SK-N-SH (cell line): ENCODE results near the gene PTPN14. TPM values are rescaled to one million over a fixed set of nuclear protein-coding genes. Genes with fewer than 3 reads are reported as not detected.
A peak's percentile ranks its signal among the peaks of the same experiment; 100 is the strongest.

Experiments used
- CTCF ChIA-PET: fragments of 300-600, 350-600 bp; formaldehyde crosslinking; extraction: SDS; loops from one replicate; lab custom pipeline; 2021; lab: Yijun Ruan, JAX
- POLR2A ChIA-PET: fragments of 350-600 bp; sonication (Branson Sonifier 250); formaldehyde crosslinking; extraction: SDS; loops from one replicate; lab custom pipeline; 2020; ENCODE audit warnings: antibody characterized with exemption, inconsistent platforms; lab: Yijun Ruan, JAX
- DNase-seq: peaks from one replicate; pipeline ENCODE4 v3.0.0; 2012
- H2AFZ ChIP-seq: fragments of 200-600 bp; sonication (generic); 2 replicates; pipeline ENCODE4 v1.8.1; 2016; ENCODE audit warnings: antibody characterized with exemption, mild to moderate bottlenecking, low read depth
- H3F3A ChIP-seq: fragments of 200-600 bp; sonication (generic); replicated peaks from 2 replicates; pipeline ENCODE3; 2016; ENCODE audit warnings: antibody characterized with exemption, mild to moderate bottlenecking; ENCODE audit not compliant: insufficient read depth
- H3K27ac ChIP-seq, 2 experiments: fragments of 200-500 bp in 1 of 2; fragments of 200-600 bp in 1 of 2; sonication (Bioruptor generic) in 1 of 2; sonication (generic), shearing (Covaris generic) in 1 of 2; 2 replicates each; pipeline versions ENCODE4 v1.5.1 to v1.6.1; 2014 to 2016; ENCODE audit warnings: low read depth in 2 of 2, inconsistent platforms in 1 of 2, low read length in 1 of 2, mild to moderate bottlenecking in 1 of 2, mixed read lengths in 1 of 2
- H3K27me3 ChIP-seq: fragments of 200-600 bp; sonication (generic), shearing (Covaris generic); 2 replicates; pipeline ENCODE4 v1.6.1; 2016; ENCODE audit warnings: mixed run types; ENCODE audit not compliant: insufficient read depth
- H3K36me3 ChIP-seq, 2 experiments: fragments of 200-500 bp in 1 of 2; fragments of 200-600 bp in 1 of 2; sonication (Bioruptor generic) in 1 of 2; sonication (generic) in 1 of 2; replicated peaks in 1 of 2; 2 replicates each; pipeline versions ENCODE3 to v1.5.1; 2014 to 2016; ENCODE audit warnings: low read length in 1 of 2, mild to moderate bottlenecking in 1 of 2; ENCODE audit not compliant: insufficient read depth in 2 of 2, control insufficient read depth in 1 of 2
- H3K4me1 ChIP-seq, 2 experiments: fragments of 200-500 bp in 1 of 2; fragments of 200-600 bp in 1 of 2; sonication (Bioruptor generic) in 1 of 2; sonication (generic), shearing (Covaris generic) in 1 of 2; 2 replicates each; pipeline versions ENCODE4 v1.5.1 to v1.6.1; 2014 to 2016; ENCODE audit warnings: low read depth in 1 of 2, low read length in 1 of 2, mixed run types in 1 of 2; ENCODE audit not compliant: insufficient read depth in 2 of 2, control insufficient read depth in 1 of 2
- H3K4me2 ChIP-seq: fragments of 200-600 bp; sonication (generic), shearing (Covaris generic); 2 replicates; pipeline ENCODE4 v1.6.1; 2017; ENCODE audit warnings: mixed run types
- H3K4me3 ChIP-seq, 2 experiments: fragments of 200-500 bp in 1 of 2; fragments of 200-600 bp in 1 of 2; sonication (Bioruptor generic) in 1 of 2; sonication (generic), shearing (Covaris generic) in 1 of 2; 2 replicates each; pipeline versions ENCODE4 v1.5.1 to v1.8.1; 2014 to 2016; ENCODE audit warnings: low read depth in 2 of 2, inconsistent platforms in 1 of 2, low read length in 1 of 2, mild to moderate bottlenecking in 1 of 2, mixed read lengths in 1 of 2, moderate library complexity in 1 of 2
- H3K79me2 ChIP-seq: fragments of 200-600 bp; sonication (generic); 2 replicates; pipeline ENCODE4 v1.8.1; 2017; ENCODE audit warnings: mild to moderate bottlenecking; ENCODE audit not compliant: insufficient read depth
- H3K9ac ChIP-seq: fragments of 200-600 bp; sonication (generic); 2 replicates; pipeline ENCODE4 v1.6.1; 2017; ENCODE audit warnings: mixed run types
- H3K9me2 ChIP-seq: fragments of 200-600 bp; sonication (generic); 2 replicates; pipeline ENCODE4 v1.6.1; 2017; ENCODE audit warnings: mixed run types
- H3K9me3 ChIP-seq: fragments of 200-600 bp; sonication (generic); 2 replicates; pipeline ENCODE4 v1.6.1; 2017; ENCODE audit warnings: mixed run types, mild to moderate bottlenecking, moderate library complexity
- H4K20me1 ChIP-seq: fragments of 200-600 bp; sonication (generic); 2 replicates; pipeline ENCODE4 v1.6.1; 2017; ENCODE audit warnings: mild to moderate bottlenecking, mixed run types; ENCODE audit not compliant: insufficient read depth
- EZH2phosphoT487 ChIP-seq: fragments of 200-600 bp; sonication (generic); IDR thresholded peaks from 2 replicates; pipeline ENCODE4 v1.6.1; 2017; ENCODE audit warnings: low read depth, mixed run types, mild to moderate bottlenecking, antibody characterized with exemption, moderate library complexity, borderline replicate concordance
- FOXJ3 ChIP-seq: sonication (generic); formaldehyde crosslinking; IDR thresholded peaks from 2 replicates; pipeline ENCODE4 v1.5.1; 2020; ENCODE audit warnings: mild to moderate bottlenecking, missing genetic modification reagents
- MXI1 ChIP-seq: IDR thresholded peaks from 2 replicates; pipeline ENCODE4 v1.6.1; 2012; ENCODE audit warnings: mild to moderate bottlenecking, low read depth, low read length, improper control_type of control experiment
- NRF1 ChIP-seq: IDR thresholded peaks from 2 replicates; pipeline ENCODE4 v1.6.1; 2012; ENCODE audit warnings: low read depth, mild to moderate bottlenecking, low read length
- SIN3A ChIP-seq: IDR thresholded peaks from 2 replicates; pipeline ENCODE4 v1.6.1; 2012; ENCODE audit warnings: low read depth, mild to moderate bottlenecking, low read length, moderate library complexity, borderline replicate concordance
- TEAD4 ChIP-seq: IDR thresholded peaks from 2 replicates; pipeline ENCODE4 v1.4.0; 2012; ENCODE audit warnings: mild to moderate bottlenecking, borderline replicate concordance; ENCODE audit not compliant: insufficient read depth
- WGBS: methylation state at CpG from one replicate; pipeline ENCODE4 v1.1.6; 2017; ENCODE audit warnings: low lambda C conversion rate; 5-methylcytosine and 5-hydroxymethylcytosine counted together
- polyA plus RNA-seq, 3 experiments: library from polyadenylated mRNA; depleted of rRNA; stranded (reverse); fragments of >200 nt; gene quantifications; 2 replicates each; pipeline ENCODE4 v1.2.3, GENCODE V29; 2012
- TF ChIP-seq, protein P1 (sequence below): fragments of 150-350 bp; IDR thresholded peaks from 2 replicates; pipeline ENCODE4 v1.6.1; 2016; ENCODE audit warnings: mild to moderate bottlenecking, low read depth, low read length

The PTPN14 gene
- polyA plus RNA-seq, 1 of the 3 experiments (the other 2 are of a cell fraction), result 12.8 TPM

- H3F3A ChIP-seq, result peaks cover 20% of the 10 kb centered on the region
- no peak for DNase-seq
- H3K9me3 ChIP-seq, result no peaks in the 10 kb centered on the region
- H3K36me3 ChIP-seq, result peaks cover 13 to 20% of the 10 kb centered on the region in 2 experiments
- no peak overlapping the region for H3K4me2 ChIP-seq
- no peaks in the 10 kb centered on the region; a peak in 1 of 4 replicates for H3K4me1 ChIP-seq
- H3K9ac ChIP-seq, result no peak overlapping the region
- no peak overlapping the region for H2AFZ ChIP-seq
- CTCF ChIA-PET, result interaction anchor here (3.3 to 13.9 kb wide), 3 partner anchors 75 to 248 kb away, joined by 12 to 393 read pairs (median 20); no protein-coding TSS in a partner anchor
- H3K9me2 ChIP-seq, result no peaks in the 10 kb centered on the region
- no peak overlapping the region for H3K4me3 ChIP-seq
- POLR2A ChIA-PET, result no interaction called here
- H3K27ac ChIP-seq, result peak overlapping the region in 1 of 2 experiments; percentile 48; a peak in 2 of 4 replicates
- WGBS, result 87% methylated on average over 2 of the region's 2 CpGs
- no peaks in the 10 kb centered on the region for H3K79me2 ChIP-seq
- TF ChIP-seq EZH2phosphoT487, result no peak
- TF ChIP-seq, protein P1, sequence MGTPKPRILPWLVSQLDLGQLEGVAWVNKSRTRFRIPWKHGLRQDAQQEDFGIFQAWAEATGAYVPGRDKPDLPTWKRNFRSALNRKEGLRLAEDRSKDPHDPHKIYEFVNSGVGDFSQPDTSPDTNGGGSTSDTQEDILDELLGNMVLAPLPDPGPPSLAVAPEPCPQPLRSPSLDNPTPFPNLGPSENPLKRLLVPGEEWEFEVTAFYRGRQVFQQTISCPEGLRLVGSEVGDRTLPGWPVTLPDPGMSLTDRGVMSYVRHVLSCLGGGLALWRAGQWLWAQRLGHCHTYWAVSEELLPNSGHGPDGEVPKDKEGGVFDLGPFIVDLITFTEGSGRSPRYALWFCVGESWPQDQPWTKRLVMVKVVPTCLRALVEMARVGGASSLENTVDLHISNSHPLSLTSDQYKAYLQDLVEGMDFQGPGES, result no peak
- no peak for TF ChIP-seq TEAD4
- no peak for TF ChIP-seq SIN3A
- TF ChIP-seq NRF1, result no peak
- H3K27me3 ChIP-seq, result no peaks in the 10 kb centered on the region
- no peaks in the 10 kb centered on the region for H4K20me1 ChIP-seq
Observed at GRCh38 chr1:214337015-214337414, 214.4 kb downstream of the PTPN14 start.

- Histone ChIP-seq H2AFZ (no peak overlapping the region), H3K79me2 (no peaks in the 10 kb centered on the region), H3K9me3 (no peaks in the 10 kb centered on the region), H3F3A (peaks cover 19% of the 10 kb centered on the region), H3K27ac (no peak overlapping the region), H3K27me3 (no peaks in the 10 kb centered on the region), H3K4me2 (no peak overlapping the region), H3K9ac (no peak overlapping the region), H3K9me2 (no peaks in the 10 kb centered on the region), H3K36me3 (peaks cover 2 to 25% of the 10 kb centered on the region in 2 experiments), H3K4me3 (no peak overlapping the region), H3K4me1 (no peaks in the 10 kb centered on the region; a peak in 1 of 4 replicates), H4K20me1 (no peaks in the 10 kb centered on the region)
- TF ChIP-seq MXI1, result no peak
- TF ChIP-seq FOXJ3 (CRISPR knock-in tag), result no peak
- over 99% methylated on average over 4 of the region's 4 CpGs for WGBS
- ChIA-PET CTCF (interaction anchor here (1.2 to 13.9 kb wide), 4 partner anchors 77 to 292 kb away, joined by 6 to 393 read pairs (median 164); no protein-coding TSS in a partner anchor), POLR2A (no interaction called here)
- DNase-seq, result no peak
Observed at GRCh38 chr1:214335567-214335966, 215.8 kb downstream of the PTPN14 start.
